CD14-positive monocyte (primary cell): ENCODE measurements around the gene GFRA3. TPM values are rescaled to one million over a fixed set of nuclear protein-coding genes. Genes with fewer than 3 reads are reported as not detected.

Experiments used
- DNase-seq, 3 donors: peaks; one replicate each; pipeline ENCODE4 v3.0.0-alpha.2; 2011 to 2022
- H2AFZ ChIP-seq: 2 replicates; pipeline ENCODE4 v1.6.0; 2012; ENCODE audit warnings: mild to moderate bottlenecking, low read depth, low read length, inconsistent platforms; ENCODE audit not compliant: insufficient read depth, poor library complexity, severe bottlenecking
- H3K27ac ChIP-seq, 2 donors: 1 replicate in 1 of 2; 2 replicates in 1 of 2; pipeline ENCODE4 v1.5.1; 2012 to 2013; ENCODE audit warnings: low read length in 2 of 2, control low read depth in 1 of 2, inconsistent platforms in 1 of 2, low read depth in 1 of 2, mild to moderate bottlenecking in 1 of 2
- H3K27me3 ChIP-seq, 2 donors: one replicate each; pipeline versions ENCODE4 v1.6.0 to v1.6.1; 2011 to 2013; ENCODE audit warnings: low read length in 2 of 2; ENCODE audit not compliant: control insufficient read depth in 2 of 2, insufficient read depth in 2 of 2
- H3K36me3 ChIP-seq, 2 donors: replicated peaks in 1 of 2; 1 replicate in 1 of 2; 2 replicates in 1 of 2; pipeline versions ENCODE4 v1.5.1 to v1.6.1; 2012 to 2013; ENCODE audit warnings: low read length in 2 of 2, control low read depth in 1 of 2, inconsistent platforms in 1 of 2, mild to moderate bottlenecking in 1 of 2; ENCODE audit not compliant: insufficient read depth in 2 of 2, control insufficient read depth in 1 of 2
- H3K4me1 ChIP-seq, 2 donors: 1 replicate in 1 of 2; 2 replicates in 1 of 2; pipeline versions ENCODE4 v1.5.1 to v1.6.1; 2012 to 2013; ENCODE audit warnings: low read length in 2 of 2, control low read depth in 1 of 2, inconsistent platforms in 1 of 2, mild to moderate bottlenecking in 1 of 2, moderate library complexity in 1 of 2; ENCODE audit not compliant: insufficient read depth in 2 of 2, control insufficient read depth in 1 of 2
- H3K4me2 ChIP-seq: replicated peaks from 2 replicates; pipeline ENCODE3; 2012; ENCODE audit warnings: low read length, moderate library complexity, mild to moderate bottlenecking; ENCODE audit not compliant: poor library complexity, severe bottlenecking; ENCODE audit errors: extremely low read depth
- H3K4me3 ChIP-seq, 3 experiments: fragments of 200-600 bp in 1 of 3; sonication (generic) in 1 of 3; replicated peaks in 1 of 3; 1 replicate in 2 of 3; 2 replicates in 1 of 3; pipeline ENCODE4 v1.5.1; 2011 to 2013; ENCODE audit warnings: low read length in 3 of 3, mild to moderate bottlenecking in 3 of 3, control low read depth in 2 of 3, low read depth in 2 of 3, inconsistent platforms in 1 of 3, moderate library complexity in 1 of 3
- H3K79me2 ChIP-seq: 2 replicates; pipeline ENCODE4 v1.6.0; 2012; ENCODE audit warnings: mild to moderate bottlenecking, control low read depth, inconsistent platforms, low read length, moderate library complexity; ENCODE audit not compliant: insufficient read depth
- H3K9ac ChIP-seq: 2 replicates; pipeline ENCODE4 v1.6.0; 2017; ENCODE audit warnings: low read length, mild to moderate bottlenecking; ENCODE audit not compliant: insufficient read depth, poor library complexity, severe bottlenecking
- H3K9me3 ChIP-seq, 2 donors: replicated peaks in 1 of 2; 1 replicate in 1 of 2; 2 replicates in 1 of 2; pipeline versions ENCODE4 v1.5.1 to v1.6.1; 2012 to 2013; ENCODE audit warnings: low read length in 2 of 2, control low read depth in 1 of 2; ENCODE audit not compliant: control insufficient read depth in 1 of 2, insufficient read depth in 1 of 2
- H4K20me1 ChIP-seq: 2 replicates; pipeline ENCODE4 v1.6.0; 2012; ENCODE audit warnings: mild to moderate bottlenecking, low read length, control low read depth, moderate library complexity; ENCODE audit not compliant: insufficient read depth
- H3K27ac Mint-ChIP-seq, 7 donors: one replicate each; pipeline ENCODE4 v1.8.0; 2020; ENCODE audit warnings: mild to moderate bottlenecking in 7 of 7, mixed read lengths in 7 of 7, moderate library complexity in 6 of 7, inconsistent platforms in 2 of 7
- H3K27me3 Mint-ChIP-seq, 3 donors: one replicate each; pipeline ENCODE4 v1.8.0; 2021 to 2022; ENCODE audit warnings: low read depth in 3 of 3, mild to moderate bottlenecking in 3 of 3, mixed read lengths in 3 of 3, moderate library complexity in 3 of 3, inconsistent platforms in 1 of 3
- H3K36me3 Mint-ChIP-seq, 2 donors: one replicate each; pipeline ENCODE4 v1.8.0; 2020; ENCODE audit warnings: mixed read lengths in 2 of 2, inconsistent platforms in 1 of 2, mild to moderate bottlenecking in 1 of 2
- H3K4me1 Mint-ChIP-seq: one replicate; pipeline ENCODE4 v1.8.0; 2020; ENCODE audit warnings: mild to moderate bottlenecking, mixed read lengths
- H3K4me3 Mint-ChIP-seq, 2 donors: one replicate each; pipeline ENCODE4 v1.8.0; 2020; ENCODE audit warnings: mild to moderate bottlenecking in 2 of 2, mixed read lengths in 2 of 2, moderate library complexity in 1 of 2
- H3K9me3 Mint-ChIP-seq, 7 donors: one replicate each; pipeline ENCODE4 v1.8.0; 2020 to 2022; ENCODE audit warnings: mixed read lengths in 7 of 7, mild to moderate bottlenecking in 6 of 7, moderate library complexity in 6 of 7, inconsistent platforms in 2 of 7
- CTCF ChIP-seq: fragments of 200-600 bp; IDR thresholded peaks from one replicate; pipeline ENCODE4 v1.8.0; 2022; ENCODE audit warnings: antibody characterized with exemption, mild to moderate bottlenecking
- WGBS: methylation state at CpG from one replicate; pipeline ENCODE4 v1.1.5; 2013; ENCODE audit warnings: missing lambda C conversion rate; ENCODE audit not compliant: insufficient coverage; 5-methylcytosine and 5-hydroxymethylcytosine counted together
- intact Hi-C, 2 donors: fragments of 100-400 bp; cut with micrococcal nuclease; formaldehyde crosslinking; loops; one replicate each; pipeline versions ENCODE4 v1.15.0 to v1.15.1; 2023
- polyA plus RNA-seq, 3 donors: library from polyadenylated mRNA; depleted of rRNA in 1 of 3; unstranded in 2 of 3; stranded (reverse) in 1 of 3; fragments of 300-500 nt in 2 of 3; fragments of >200 nt in 1 of 3; fragmentation: Illumina TruSeq in 2 of 3; gene quantifications; 1 replicate in 2 of 3; 2 replicates in 1 of 3; pipeline ENCODE4 v1.2.3, GENCODE V29; 2012 to 2021

GFRA3 gene
- polyA plus RNA-seq, 3 donors: not detected

DNA sequence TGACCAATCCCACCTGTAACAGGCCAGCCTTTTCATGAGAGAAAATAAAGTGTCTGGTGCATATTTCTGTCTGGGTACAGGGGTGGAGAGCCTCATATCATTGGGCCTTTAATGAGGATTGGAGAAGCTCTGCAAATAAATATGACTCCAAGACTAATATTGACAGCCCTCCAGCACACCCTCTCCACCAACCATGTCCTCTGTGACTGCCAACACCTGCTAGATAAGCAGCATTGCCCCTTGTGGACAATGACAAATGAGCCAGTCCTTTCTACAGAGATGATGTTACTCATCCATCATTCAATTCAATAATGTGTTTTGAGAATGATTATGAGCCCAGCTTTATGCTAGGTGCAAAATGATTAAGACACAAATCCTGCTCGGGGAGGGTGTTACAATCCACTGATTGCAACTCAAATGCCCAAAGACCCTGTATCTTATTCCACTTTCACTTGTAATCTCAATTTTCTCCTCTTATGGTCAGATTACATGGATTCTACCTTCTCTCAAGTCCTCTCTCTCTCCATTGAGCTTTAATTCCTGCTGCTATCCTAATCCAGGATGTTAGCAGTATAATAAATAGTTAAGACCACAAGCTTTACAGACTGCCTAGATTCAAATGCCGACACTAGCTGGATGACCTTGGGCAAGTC, 2.1 kb upstream of the GFRA3 start:
- Mint-ChIP-seq H3K36me3 (no peaks in the 10 kb centered on the region), H3K9me3 (peaks cover 0 to 7% (median 0%) of the 10 kb centered on the region in 7 donors), H3K27ac (no peak overlapping the region), H3K27me3 (peaks cover 31 to 41% (median 33%) of the 10 kb centered on the region in 3 donors), H3K4me3 (no peak overlapping the region), H3K4me1 (peaks cover 6% of the 10 kb centered on the region)
- no peaks in the 10 kb centered on the region for H4K20me1 ChIP-seq
- no peak for TF ChIP-seq CTCF
- no peak overlapping the region for H2AFZ ChIP-seq
- H3K4me2 ChIP-seq: no peak overlapping the region
- intact Hi-C loops: no loop called here
- WGBS: 100% methylated on average over 1 of the region's 2 CpGs
- peaks cover 0 to 7% of the 10 kb centered on the region in 2 donors for H3K4me1 ChIP-seq
- peaks cover 30 to 33% of the 10 kb centered on the region in 2 donors for H3K27me3 ChIP-seq
- H3K9me3 ChIP-seq: no peaks in the 10 kb centered on the region
- no peak overlapping the region for H3K4me3 ChIP-seq
- no peak overlapping the region for H3K9ac ChIP-seq
- no peak for DNase-seq
- no peaks in the 10 kb centered on the region for H3K79me2 ChIP-seq
- H3K36me3 ChIP-seq: no peaks in the 10 kb centered on the region
- no peak overlapping the region for H3K27ac ChIP-seq

- no peak for TF ChIP-seq CTCF
- H3K27me3 ChIP-seq: peaks cover 30 to 33% of the 10 kb centered on the region in 2 donors
- no peak overlapping the region for H3K4me3 ChIP-seq
- Mint-ChIP-seq H3K9me3 (peaks cover 0 to 7% (median 0%) of the 10 kb centered on the region in 7 donors), H3K27me3 (peaks cover 31 to 41% (median 33%) of the 10 kb centered on the region in 3 donors), H3K36me3 (no peaks in the 10 kb centered on the region), H3K27ac (peak overlapping the region in 1 of 7 donors; percentile 60), H3K4me3 (no peak overlapping the region), H3K4me1 (peaks cover 6% of the 10 kb centered on the region)
- H3K4me2 ChIP-seq: no peak overlapping the region
- no peaks in the 10 kb centered on the region for H3K79me2 ChIP-seq
- no peaks in the 10 kb centered on the region for H4K20me1 ChIP-seq
- H3K9ac ChIP-seq: no peak overlapping the region
- H2AFZ ChIP-seq: no peak overlapping the region
- H3K36me3 ChIP-seq: no peaks in the 10 kb centered on the region
- no peak for DNase-seq
- no peak overlapping the region for H3K27ac ChIP-seq
- WGBS: no CpG with 5 or more reads among the region's 1 CpG
- intact Hi-C loops: no loop called here
- H3K9me3 ChIP-seq: no peaks in the 10 kb centered on the region
- H3K4me1 ChIP-seq: peaks cover 0 to 7% of the 10 kb centered on the region in 2 donors
These were observed 1.5 kb upstream of the GFRA3 start for GRCh38 chr5:138275895-138276294.
